ENCODE measurements around the gene PROM1.

Gene PROM1

DNA sequence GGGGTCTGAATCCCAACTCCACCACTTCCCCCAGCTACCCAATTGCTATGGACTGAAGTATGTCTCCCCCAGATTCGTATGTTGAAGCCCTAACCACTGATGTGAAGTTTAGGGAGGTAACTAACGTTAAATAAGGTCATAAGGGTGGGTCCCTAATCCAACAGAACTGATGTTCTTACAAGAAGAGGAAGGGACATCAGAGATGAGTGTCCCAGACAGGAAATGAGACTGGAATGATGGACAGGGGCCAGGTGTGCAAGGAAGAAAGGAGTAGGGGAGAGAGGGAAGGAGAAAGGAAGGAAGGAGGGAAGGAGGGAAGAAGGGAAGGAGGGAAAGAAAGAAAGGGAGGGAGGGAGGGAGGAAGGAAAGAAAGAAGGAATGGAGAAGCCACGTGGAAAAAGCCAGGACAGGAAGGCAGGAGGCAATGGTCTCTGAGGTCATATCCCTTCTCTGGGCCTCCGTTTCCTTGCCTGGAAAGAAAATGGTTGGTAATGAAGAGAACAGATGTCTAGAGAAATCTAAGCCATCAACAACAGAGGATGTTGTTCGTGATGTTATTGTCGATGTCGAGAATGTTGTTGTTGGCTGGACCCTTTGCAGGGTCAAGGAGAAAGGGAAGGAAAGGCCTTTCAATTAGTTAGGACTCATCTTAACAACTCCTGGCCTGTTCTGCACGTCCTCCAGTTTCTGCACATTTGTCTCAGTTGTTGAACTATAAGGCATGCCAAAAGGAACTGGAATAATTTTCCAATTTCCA lies 61.8 kb downstream of the PROM1 start:
- Mint-ChIP-seq H3K36me3 (ENCODE audit: low read depth) (peaks cover 29% of the 10 kb centered on the region), H3K27ac (peak overlapping the region; percentile 1), H3K9me3 (no peaks in the 10 kb centered on the region), H3K4me1 (no peaks in the 10 kb centered on the region), H3K4me3 (no peak overlapping the region), H3K27me3 (ENCODE audit: low read depth, poor library complexity) (no peaks in the 10 kb centered on the region)
- DNase-seq: no peak
- no peak for TF ChIP-seq CTCF (IDR thresholded peaks at IDR 0.05)

- no peak for DNase-seq
- Mint-ChIP-seq H3K4me3 (no peak overlapping the region), H3K9me3 (no peaks in the 10 kb centered on the region), H3K27ac (no peak overlapping the region), H3K36me3 (ENCODE audit: low read depth) (peaks cover 36% of the 10 kb centered on the region), H3K27me3 (ENCODE audit: low read depth, poor library complexity) (no peaks in the 10 kb centered on the region), H3K4me1 (no peaks in the 10 kb centered on the region)
- TF ChIP-seq CTCF (IDR thresholded peaks at IDR 0.05): no peak
Measured at GRCh38 chr4:16019649-16020048, 64.2 kb downstream of the PROM1 start.

DNA sequence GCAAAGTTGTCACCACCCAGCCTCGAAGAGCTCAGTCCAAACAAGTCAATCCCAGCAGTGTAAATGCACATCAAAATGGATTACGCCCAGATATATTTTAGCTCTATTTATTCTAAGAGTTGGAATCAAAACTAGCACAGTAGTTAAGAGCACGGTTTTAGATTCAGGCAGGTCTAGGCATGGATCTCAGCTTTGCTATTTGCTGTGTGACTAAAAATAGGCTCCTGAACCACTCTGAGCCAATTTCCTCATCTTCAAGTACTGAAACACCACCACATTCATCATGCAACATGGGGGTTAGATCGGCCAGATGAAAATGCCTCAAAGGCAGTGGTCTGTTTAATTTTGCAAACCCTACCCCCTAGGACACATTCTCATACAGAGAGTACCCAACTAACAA lies 65.0 kb downstream of the PROM1 start:
- Mint-ChIP-seq H3K4me1 (no peaks in the 10 kb centered on the region), H3K9me3 (no peaks in the 10 kb centered on the region), H3K36me3 (ENCODE audit: low read depth) (peaks cover 37% of the 10 kb centered on the region), H3K4me3 (no peak overlapping the region), H3K27me3 (ENCODE audit: low read depth, poor library complexity) (no peaks in the 10 kb centered on the region), H3K27ac (no peak overlapping the region)
- no peak for DNase-seq
- TF ChIP-seq CTCF (IDR thresholded peaks at IDR 0.05): no peak

- peaks cover 35% of the 10 kb centered on the region for H3K36me3 Mint-ChIP-seq (ENCODE audit: low read depth)
- no peak overlapping the region for H3K4me3 Mint-ChIP-seq
- H3K4me1 Mint-ChIP-seq: no peaks in the 10 kb centered on the region
- H3K27ac Mint-ChIP-seq: no peak overlapping the region
- H3K9me3 Mint-ChIP-seq: no peaks in the 10 kb centered on the region
- no peak for TF ChIP-seq CTCF (IDR thresholded peaks at IDR 0.05)
- DNase-seq: no peak
- H3K27me3 Mint-ChIP-seq (ENCODE audit: low read depth, poor library complexity): peaks cover 6% of the 10 kb centered on the region
Measured at GRCh38 chr4:16018061-16018676, 65.7 kb downstream of the PROM1 start.

- no peak for DNase-seq
- Mint-ChIP-seq H3K4me3 (no peak overlapping the region), H3K9me3 (no peaks in the 10 kb centered on the region), H3K4me1 (no peaks in the 10 kb centered on the region), H3K27ac (no peak overlapping the region), H3K36me3 (ENCODE audit: low read depth) (peaks cover 33% of the 10 kb centered on the region), H3K27me3 (ENCODE audit: low read depth, poor library complexity) (peaks cover 6% of the 10 kb centered on the region)
- TF ChIP-seq CTCF (IDR thresholded peaks at IDR 0.05): no peak
Measured at GRCh38 chr4:16016536-16016935, 67.3 kb downstream of the PROM1 start.

GRCh38 chr4:16011173-16011572 lies 72.7 kb downstream of the PROM1 start:
- Mint-ChIP-seq H3K9me3 (no peaks in the 10 kb centered on the region), H3K4me1 (peaks cover 13% of the 10 kb centered on the region), H3K27ac (peak overlapping the region; percentile 16), H3K27me3 (ENCODE audit: low read depth, poor library complexity) (peaks cover 6% of the 10 kb centered on the region), H3K36me3 (ENCODE audit: low read depth) (peaks cover 31% of the 10 kb centered on the region), H3K4me3 (no peak overlapping the region)
- DNase-seq: no peak
- TF ChIP-seq CTCF (IDR thresholded peaks at IDR 0.05): no peak
